GM18508 (cell line): ENCODE results near the gene TMEM9B.
"Not testable (repeated sequence)": the region's sequence is repeated elsewhere in the genome, so short reads cannot be mapped to it uniquely, and the experiment has no call there.

Experiments
- ATAC-seq: cut with Tn5 transposase; IDR thresholded peaks from one replicate; pipeline ENCODE4 v1.9.1; 2021; ENCODE audit warnings: moderate number of reproducible peaks; ENCODE audit not compliant: insufficient read depth, unreplicated experiment

The TMEM9B gene

DNA sequence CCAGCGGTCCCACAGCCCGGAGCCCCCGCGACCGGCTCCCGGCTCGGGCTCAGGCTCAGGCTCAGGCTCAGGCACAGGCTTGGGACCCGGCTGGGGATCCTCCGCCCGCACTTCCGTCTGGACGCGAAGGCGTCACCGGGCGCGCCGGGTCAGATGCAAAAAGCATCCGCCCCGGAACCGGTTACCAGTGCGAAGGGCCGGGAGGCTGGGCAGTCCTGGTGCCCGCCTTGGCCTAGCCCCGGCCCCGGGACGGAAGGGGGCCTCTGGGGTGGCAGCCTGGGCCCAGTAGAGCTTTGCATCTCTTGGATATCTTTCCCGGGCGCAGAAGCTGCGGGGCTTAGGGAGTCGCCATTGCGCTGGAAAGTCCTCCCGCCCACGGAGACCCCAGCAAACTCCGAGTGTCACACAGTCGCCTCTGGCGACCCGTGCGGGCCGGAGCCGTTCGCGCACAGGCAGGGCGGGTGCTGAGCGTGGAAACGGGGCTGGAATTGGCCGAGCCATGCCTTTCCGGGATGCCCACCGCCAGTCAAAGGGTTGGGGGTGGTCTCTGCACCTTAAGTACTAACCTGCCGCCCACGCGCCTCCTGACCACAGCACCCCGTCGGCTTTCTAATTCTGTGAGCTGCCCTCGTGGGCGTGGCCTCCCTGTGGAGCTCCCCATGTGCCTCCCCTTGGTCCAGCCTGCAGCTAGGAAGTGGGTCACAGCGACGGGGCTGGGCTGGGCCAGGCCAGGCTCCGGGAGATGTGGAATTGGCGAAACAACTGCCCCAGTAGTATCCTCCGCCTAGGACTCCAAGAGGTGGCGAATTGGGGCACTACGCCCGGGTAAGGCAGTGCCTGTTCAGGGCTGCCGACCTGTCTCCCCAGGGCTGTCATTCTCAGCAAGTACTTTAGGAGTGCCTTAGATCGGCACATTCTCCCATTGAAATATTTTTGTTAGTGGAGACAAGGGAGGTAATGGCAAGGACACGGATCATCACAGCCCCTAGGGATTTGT lies at the start of gene TMEM9B:
Gene TMEM9B, minus strand, starts transcription at position 119 of the 997 bp plus-strand sequence. CDS start 129 bp downstream, outside the sequence.
- ATAC-seq = peak; percentile 40

DNA sequence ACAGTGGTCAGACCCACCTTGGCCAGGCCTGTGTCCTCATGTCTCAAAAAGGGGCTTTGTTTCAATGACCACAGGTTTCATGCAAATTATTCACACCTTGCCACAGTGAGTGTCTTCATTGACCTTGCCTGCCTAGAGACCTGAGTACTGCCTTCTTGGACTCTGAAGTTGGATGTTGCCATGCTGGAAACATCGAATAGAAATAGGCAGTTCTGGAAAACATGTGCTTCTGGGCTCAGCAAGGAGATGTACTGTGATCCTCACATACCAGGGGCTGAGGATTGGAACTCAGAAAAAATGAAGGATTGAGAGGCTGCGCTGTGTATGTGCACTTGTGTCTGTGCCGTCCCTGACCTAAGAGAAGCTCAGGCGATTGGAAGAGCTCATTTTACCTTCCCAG lies 49.1 kb upstream of the TMEM9B start:
- no peak for ATAC-seq

DNA sequence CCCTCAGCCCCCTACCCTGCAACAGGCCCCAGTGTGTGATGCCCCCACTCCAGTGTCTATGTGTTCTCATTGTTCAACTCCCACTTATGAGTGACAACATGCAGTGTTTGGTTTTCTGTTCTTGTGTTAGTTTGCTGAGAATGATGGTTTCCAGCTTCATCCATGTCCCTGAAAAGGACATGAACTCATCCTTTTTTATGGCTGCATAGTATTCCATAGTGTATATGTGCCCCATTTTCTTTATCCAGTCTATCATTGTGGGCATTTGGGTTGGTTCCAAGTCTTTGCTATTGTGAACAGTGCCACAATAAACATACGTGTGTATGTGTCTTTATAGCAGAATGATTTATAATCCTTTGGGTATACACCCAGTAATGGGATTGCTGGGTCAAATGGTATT lies 45.3 kb upstream of the TMEM9B start:
- ATAC-seq = not testable (repeated sequence)

DNA sequence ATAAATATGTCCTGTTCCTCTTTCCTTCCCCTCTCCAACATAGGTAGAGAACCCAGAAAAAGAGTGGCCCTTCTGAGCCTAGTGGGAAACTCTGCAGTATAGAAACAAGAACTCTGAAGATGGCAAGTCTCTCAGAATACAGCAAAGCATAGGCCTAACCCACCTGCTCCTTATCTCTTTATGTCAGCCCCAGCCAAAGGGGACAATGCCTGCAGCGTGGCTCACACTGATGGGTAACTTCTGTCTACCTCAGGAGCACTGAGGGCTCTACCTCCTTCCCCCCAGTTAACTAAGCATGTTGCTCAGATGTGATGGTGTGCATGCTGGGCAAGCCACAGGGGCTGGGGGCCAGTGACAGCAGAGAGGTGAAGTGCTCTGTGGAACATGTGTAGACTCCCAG lies 44.4 kb upstream of the TMEM9B start:
- no peak for ATAC-seq

DNA sequence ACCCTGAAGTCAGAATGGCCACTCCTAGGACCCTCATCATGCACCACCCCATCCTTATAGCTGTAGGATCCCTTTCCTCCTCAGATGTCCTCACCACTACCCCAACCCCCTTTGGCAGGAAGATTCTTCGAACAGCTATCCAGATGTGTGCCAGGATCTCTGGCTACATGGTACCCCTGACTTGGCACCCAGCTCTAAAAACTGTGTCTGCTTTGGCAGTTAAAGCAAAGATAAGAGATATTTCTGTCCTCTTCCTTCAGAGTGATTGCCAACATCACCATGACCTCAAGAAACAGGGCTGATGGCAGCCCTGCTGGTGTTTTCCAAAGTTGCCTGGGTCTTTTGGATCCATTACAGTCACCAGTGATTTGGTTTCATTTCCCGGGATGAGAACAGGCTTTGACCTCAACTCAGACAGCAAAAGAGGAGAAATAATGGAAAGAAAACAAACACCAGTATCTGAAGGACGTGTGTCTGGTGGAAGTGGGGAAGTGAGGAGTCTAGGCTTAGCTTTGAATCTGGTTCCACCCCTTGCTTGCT lies 43.8 kb upstream of the TMEM9B start:
- ATAC-seq = no peak

DNA sequence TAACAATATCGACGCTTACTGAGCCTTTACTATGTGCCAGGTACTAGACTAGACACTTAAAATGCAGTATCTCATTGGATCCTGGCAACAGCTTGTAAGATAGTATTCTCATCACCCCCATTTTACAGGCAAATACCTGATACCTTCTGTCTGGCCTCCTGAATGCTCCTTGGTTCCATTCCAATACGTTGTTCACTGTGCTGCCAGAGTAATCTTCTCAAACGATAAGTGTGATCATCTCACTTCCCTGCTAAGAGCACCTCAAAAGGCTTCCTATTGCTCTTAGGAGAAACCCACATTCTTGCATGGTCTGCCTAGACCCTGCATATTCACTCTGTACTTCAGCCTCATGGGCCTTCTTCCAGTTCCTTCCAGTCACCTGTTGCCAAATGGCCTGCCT lies 40.8 kb upstream of the TMEM9B start:
- no peak for ATAC-seq

DNA sequence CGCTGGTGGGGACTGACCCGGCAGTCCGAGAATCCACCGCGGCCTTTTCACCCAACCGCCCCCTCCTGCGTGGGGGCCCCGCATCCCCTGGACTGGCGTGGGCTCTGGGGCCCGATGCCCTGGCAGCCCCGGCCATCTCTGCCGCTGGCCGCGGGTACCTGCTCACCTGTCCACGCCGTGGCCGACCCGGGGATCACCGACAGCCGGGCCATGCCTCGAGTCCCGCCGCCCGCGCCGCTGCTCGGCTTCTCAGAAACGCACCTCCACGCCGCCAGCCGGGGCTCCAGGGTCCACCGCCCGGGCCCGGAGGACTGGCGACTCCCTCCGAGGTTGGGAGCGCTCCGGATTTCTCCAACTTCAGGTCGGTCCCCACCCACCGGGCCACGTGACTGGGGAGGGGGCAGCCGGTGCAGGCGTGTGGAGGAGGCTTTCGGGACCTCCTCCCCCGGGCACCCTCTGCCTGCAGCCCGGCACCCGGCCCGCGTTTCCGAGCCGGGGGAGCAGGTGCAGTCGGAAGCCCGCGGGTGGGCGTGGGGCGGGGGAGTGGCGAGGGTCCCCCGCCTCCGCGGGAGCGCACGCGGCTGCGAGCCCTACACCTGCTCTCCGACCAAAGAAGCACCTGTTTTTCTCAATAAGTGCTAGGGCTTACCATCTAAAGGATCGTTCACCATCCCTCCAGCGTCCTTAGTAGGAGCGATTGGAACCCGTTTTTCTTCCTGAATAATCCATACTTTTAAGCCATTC lies 40.1 kb upstream of the TMEM9B start:
- no peak for ATAC-seq

DNA sequence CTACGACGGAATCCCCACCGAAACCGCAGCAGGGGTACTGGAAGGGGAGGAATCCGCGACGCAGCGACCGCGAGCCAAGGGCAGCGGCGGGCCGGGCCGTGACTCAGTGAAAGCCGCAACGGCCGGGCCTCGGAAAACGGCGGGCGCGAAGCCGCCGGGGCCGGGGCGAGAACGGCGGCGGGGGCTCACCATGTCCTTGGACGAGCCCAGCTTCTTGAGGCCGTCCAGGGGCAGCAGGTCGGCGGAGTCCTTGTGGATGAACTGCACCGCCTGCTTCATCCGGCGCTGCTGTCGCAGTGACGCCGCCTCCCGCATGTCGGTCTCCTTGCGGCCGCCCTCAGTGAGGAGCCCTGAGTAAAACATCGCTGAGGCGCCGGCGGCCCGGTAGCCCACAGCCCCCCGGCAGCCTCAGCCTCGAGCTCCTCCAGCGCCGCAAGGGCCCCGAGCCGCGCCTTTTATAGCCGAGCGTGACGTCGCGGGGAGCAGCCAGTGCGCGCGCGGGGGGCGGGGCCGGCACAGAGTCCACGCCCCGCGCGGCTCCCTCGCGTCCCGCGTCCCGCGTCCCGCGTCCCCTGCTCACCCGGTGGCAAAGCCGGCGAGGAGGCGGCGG lies 39.4 kb upstream of the TMEM9B start, which contains the start of gene NRIP3:
Gene NRIP3, minus strand, starts transcription at position 429 of the 610 bp plus-strand sequence. Its CDS starts 66 bp downstream, at position 363.
- no peak for ATAC-seq

DNA sequence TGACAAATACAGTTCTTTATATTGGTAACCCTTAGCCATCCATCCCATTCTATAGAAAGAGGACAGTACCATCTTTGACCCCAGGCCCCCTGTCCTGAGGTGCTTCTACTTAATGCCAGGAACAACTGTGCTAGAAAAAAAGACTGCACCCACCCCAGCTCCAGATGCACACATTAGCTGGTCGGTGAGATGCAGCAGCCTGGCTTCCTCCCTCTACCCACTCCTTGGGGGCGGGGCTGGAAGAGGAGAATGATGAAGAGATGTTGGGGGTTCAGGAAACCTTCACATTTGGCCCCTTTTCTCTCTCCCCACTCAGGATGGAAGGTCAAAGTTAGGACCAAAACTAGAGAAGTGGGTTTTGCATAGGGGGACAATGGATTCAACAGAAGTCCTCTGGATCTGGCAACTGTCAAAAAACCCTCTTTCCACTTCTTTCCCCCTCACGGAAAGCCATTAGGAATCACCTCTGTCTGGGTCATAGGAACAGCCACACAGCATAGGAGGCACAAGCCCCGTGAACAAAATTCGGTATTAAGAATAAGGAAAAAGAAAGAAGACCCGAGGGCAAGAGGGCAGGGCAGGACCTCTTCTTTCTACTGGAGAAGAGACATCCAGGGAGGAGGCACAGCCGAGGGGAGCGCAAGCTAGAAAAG lies 38.8 kb upstream of the TMEM9B start:
- ATAC-seq = no peak

DNA sequence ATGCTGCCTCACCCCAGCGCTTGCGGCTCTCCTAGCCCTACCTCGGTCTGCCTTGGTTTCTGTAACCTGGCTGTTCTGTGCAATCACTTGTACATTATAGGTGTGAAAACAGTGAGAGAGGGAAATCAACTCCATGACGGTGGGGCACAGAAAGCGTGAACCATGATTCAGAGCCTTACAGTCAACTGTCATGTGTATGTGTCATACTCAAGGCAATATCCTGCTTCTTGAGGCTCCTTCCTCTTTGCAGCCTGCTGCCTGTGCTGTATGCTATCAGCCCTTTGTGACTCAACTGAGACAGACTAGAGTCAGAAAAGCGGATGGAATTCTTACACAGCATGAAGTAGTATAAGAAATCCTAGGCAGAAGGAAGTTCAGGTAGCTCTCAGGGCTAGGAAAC lies 37.5 kb upstream of the TMEM9B start:
- ATAC-seq = no peak

DNA sequence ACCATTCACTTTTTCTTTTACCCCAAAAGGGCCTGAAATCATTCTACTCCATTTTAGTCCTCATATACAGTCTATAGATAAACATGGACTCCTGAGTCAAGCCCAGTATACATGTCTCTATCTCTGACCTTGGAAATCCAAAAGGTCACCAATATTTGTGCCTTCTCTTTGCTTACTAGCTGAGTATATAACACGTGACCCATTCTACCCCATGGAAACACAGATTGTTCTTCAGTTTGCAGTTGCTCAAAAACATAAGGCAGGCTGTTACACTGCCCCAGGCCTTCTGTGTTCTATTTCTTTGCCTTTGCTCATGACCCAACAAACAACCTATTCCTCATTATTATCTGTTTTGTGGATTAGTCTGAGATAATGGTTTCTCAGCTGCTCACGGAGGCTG lies 33.8 kb upstream of the TMEM9B start:
- ATAC-seq = no peak

DNA sequence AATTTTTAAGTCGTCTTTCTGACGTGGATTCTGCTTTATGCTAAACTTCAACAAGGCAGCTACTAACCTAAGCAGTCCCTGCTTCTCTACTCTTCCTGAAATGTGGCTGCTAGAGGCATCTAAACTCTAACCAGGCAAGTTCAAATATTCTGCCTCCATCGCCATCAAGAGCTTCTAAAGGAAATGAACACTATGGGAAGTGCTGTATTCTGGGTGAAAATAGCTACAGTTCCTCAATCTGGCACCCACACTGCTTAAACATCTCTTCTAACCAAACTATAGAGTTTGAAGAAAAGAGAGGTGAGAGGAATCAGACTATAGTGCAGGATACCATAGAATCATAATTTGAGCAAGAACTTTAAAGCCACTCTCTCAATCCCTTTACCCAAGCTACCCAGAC lies 33.2 kb upstream of the TMEM9B start:
- no peak for ATAC-seq

DNA sequence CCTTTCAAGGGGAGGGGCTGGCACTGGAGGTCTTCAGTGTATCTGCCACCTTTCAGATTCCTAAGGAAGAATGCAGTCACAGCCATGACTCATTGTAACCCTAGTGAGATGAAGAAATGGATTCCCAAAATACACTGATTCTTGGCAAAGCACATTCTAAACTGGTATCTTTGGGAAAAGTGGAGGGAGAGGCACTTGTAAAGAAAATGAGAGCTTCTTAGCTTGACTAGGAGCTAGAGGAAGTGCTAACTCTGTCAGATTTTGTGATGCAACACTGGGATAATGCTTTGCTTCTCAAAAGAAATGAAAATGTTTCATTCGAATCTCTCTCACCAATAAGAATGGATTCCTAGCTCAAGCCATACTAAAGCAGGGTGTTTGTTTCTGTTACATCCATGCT lies 25.2 kb upstream of the TMEM9B start:
- no peak for ATAC-seq

DNA sequence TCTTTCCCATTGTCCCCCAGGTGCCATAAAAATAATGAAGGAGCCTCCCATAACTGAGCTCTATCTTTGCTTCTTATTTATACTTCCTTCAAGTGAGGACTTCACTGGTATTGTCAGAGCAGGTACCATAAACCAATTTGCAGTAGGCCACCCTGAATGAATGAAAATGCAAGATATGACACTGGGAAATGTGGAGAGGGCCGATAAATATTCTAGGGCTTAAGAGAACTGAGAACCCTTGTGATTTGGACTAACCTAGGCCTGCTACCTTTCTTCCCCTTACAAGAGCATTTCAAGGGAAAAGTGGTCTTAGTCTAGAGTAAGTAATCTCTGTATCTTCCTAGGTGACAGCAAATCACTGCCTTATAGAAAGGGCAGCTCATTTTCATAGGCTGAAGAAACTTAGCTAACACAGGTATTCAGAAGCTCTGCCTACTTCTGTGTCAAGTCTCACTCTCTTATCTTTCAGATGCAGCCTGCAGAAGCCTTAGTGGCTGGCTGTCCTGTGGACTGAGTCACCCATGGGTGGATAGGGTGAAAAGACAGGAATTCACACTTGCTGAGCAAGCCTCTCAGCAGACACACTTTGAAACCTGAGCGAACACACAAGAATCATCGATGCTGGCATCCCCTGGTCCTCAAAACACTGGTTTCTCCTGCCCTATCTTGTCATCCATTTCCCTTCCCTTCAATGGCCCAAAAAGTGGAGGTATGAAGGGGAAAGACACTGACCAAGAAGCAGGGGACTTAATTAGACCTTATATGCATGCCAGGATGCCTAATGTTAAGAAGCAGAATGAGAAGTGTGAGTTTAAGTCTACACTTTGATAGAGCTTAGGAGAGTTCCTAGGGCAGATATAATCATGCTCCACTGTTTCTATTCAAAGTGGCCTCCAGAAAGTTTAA lies 24.3 kb upstream of the TMEM9B start:
- no peak for ATAC-seq

DNA sequence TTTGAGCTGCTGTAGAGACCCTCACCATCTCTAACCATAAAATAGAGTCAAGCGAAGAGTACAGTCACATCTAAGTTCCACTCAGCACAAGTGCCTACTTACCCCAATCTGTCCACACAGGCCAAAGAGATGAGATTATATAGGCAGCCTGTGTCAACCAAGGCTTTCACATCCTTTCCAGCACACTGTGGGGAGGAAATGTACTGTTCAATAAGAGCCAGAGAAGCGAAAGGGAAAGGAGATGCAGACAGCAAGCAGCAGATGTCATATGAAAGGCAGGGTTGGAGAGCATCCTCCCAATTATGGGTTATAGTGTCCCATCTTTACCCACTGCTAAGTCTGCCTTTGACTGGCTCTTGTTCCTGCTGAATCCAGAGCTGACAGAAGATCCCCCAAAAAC lies 23.2 kb upstream of the TMEM9B start:
- no peak for ATAC-seq

DNA sequence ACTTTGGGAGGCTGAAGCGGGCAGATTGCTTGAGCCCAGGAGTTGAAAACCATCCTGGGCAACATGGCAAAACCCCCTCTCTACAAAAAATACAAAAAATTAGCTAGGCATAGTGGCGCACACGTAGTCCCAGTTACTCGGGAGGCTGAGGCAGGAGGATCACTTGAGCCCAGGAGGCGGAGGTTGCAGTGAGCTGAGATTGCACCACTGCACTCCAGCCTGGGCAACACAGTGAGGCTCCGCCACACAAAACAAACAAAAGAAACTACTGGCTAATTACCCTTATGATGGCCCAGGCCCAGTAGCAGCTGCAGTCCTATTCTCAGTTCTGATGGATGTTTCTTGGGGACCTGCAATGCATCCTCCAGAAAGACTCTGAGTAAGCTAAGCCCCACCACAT lies 22.5 kb upstream of the TMEM9B start:
- ATAC-seq = not testable (repeated sequence)

DNA sequence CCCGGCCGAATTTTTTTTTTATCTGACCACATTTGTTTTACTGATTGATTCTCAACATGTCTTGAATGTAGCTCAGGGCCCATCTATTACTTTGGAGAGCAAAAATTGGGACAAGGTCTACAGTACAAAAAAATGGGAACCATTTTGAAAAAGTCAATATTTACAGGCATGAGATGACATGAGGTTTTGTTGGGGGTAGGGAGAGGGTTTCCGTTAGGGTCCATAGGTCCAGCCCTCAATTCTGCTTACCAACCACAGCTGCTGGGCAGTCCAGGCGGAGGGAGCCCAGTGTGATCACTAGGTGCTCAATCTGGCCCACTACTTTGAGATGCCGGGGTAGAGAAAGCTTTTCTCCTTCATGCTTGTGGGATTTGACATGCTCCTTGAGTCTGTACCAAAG lies 21.2 kb upstream of the TMEM9B start:
- no peak for ATAC-seq

DNA sequence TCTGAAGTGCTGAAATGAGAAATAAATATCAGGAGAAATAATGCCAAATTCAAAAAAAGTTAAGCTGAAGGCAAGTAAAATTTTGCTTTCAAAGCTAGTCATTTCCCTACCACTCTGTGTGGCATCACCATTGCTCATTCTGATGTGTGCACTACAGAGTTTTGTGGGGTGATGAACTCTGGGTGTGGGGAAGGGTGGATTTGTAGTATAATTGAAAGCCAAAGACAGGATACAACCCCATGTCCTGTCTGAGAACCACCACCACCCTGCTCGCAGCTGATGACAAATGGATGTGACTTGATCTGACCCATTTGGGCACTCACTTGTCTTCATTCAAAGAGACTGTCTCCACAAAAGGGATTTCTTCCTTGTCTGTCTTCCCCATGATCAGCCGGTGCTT lies 19.3 kb upstream of the TMEM9B start:
- no peak for ATAC-seq

DNA sequence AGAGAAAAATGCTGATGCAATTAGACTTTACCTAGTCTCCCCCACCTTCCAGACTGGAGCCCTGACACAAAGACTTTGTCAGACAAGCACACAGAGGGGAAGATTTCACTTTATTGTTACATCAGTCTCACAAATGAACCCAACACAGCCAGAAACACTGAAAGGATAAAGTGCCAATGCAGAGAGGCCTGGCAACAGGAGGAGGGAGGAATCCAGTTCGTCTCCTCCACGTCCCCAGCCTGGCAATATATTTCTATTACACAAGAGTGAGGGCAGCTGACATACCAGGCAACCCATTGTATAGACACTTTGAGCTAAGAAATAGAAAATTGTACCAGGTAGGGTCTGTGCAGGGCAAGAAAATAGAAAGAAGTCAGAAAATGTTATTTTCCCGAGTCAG lies 16.2 kb upstream of the TMEM9B start:
- ATAC-seq = no peak
